Stimulated activated naive B cell treated with anti-CD40 and anti-IgM and Interleukin-4, amounts not matched to agents 10 μg/mL and 1 μg/mL and 100 μg/mL, for 72 hours (primary cell): Measurements from ENCODE around the gene LUC7L.
"Not testable (repeated sequence)": the region's sequence is repeated elsewhere in the genome, so short reads cannot be mapped to it uniquely, and the experiment has no call there.

Experiments used
- ATAC-seq, 2 donors: fragments of 150-1000 bp; cut with Tn5 transposase; replicated peaks; 2 replicates each; pipeline ENCODE4 v1.10.0; 2021; ENCODE audit warnings: moderate library complexity in 1 of 2
- DNase-seq: peaks from one replicate; pipeline ENCODE4 v3.0.0; 2021
- H3K27ac Mint-ChIP-seq: one replicate; pipeline ENCODE4 v1.8.0; 2022; ENCODE audit warnings: mild to moderate bottlenecking, mixed read lengths
- H3K27me3 Mint-ChIP-seq, 2 donors: one replicate each; pipeline ENCODE4 v1.8.0; 2022; ENCODE audit warnings: mixed read lengths in 2 of 2
- H3K36me3 Mint-ChIP-seq, 2 donors: one replicate each; pipeline ENCODE4 v1.8.0; 2022; ENCODE audit warnings: mixed read lengths in 2 of 2, mild to moderate bottlenecking in 1 of 2
- H3K4me1 Mint-ChIP-seq, 2 donors: one replicate each; pipeline ENCODE4 v1.8.0; 2022; ENCODE audit warnings: mixed read lengths in 2 of 2, mild to moderate bottlenecking in 1 of 2
- H3K4me3 Mint-ChIP-seq, 2 donors: one replicate each; pipeline ENCODE4 v1.8.0; 2022; ENCODE audit warnings: mild to moderate bottlenecking in 2 of 2, mixed read lengths in 2 of 2, moderate library complexity in 1 of 2
- H3K9me3 Mint-ChIP-seq, 2 donors: one replicate each; pipeline ENCODE4 v1.8.0; 2022; ENCODE audit warnings: mixed read lengths in 2 of 2, mild to moderate bottlenecking in 1 of 2

Gene LUC7L

DNA sequence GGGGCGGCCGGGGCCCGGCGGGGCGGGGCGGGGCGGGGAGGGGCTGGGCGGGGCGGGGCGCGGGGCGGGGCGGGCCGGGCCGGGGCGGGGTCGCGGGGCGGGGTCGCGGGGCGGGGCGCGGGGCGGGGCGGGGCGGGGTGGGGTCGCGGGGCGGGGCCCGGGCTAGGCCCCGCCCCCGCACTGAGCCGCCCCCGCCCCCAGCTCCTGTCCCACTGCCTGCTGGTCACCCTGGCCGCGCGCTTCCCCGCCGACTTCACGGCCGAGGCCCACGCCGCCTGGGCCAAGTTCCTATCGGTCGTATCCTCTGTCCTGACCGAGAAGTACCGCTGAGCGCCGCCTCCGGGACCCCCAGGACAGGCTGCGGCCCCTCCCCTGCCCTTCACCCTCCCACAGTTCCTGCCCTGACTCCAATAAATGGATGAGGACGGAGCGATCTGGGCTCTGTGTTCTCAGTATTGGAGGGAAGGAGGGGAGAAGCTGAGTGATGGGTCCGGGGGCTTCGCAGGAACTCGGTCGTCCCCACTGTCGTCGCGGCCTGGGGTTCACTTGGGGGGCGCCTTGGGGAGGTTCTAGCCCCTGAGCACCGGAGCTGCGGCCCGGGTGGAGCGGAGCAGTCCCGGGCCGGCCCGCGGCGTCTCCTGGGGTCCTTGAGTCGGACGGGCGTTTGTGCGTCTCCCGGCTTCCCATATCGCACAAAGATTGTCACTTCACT, 64.3 kb downstream of the LUC7L start:
- Mint-ChIP-seq H3K27me3 (peaks cover 44 to 65% of the 10 kb centered on the region in 2 donors), H3K27ac (no peak overlapping the region), H3K36me3 (no peaks in the 10 kb centered on the region), H3K9me3 (no peaks in the 10 kb centered on the region), H3K4me3 (peak overlapping the region; percentile 39 to 78), H3K4me1 (peaks cover 3 to 19% of the 10 kb centered on the region in 2 donors)
- DNase-seq (no peak), ATAC-seq (peak in 1 of 2 donors; percentile 31)

DNA sequence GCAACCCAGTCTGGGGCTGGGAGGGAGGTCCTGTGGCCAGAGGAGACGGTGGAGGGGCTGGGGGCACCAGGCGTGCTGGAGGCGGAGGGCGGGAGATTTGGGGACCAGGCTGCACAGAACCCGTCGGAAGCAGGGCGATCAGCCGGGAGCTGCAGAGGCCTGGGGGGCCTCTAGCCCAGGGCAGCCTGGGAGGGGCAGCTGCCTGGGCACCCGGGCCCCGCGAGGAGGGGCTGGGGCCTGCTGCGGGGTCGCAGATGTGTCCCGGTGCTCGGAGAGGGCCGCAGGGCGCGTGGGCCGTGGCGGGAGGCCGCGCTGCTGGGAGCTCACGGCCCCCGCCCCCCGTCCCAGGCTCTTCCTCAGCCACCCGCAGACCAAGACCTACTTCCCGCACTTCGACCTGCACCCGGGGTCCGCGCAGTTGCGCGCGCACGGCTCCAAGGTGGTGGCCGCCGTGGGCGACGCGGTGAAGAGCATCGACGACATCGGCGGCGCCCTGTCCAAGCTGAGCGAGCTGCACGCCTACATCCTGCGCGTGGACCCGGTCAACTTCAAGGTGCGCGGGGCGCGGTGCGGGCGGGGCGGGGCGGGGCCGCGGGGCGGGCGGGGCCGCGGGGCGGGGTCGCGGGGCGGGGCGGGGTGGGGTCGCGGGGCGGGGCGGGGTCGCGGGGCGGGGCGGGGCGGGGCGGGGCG, 65.0 kb downstream of the LUC7L start:
- not testable (repeated sequence) for H3K36me3 Mint-ChIP-seq, H3K9me3 Mint-ChIP-seq, DNase-seq, H3K27ac Mint-ChIP-seq, H3K4me3 Mint-ChIP-seq
- Mint-ChIP-seq H3K4me1 (peaks cover 3 to 19% of the 10 kb centered on the region in 2 donors), H3K27me3 (peaks cover 51 to 64% of the 10 kb centered on the region in 2 donors)
- peak; percentile 45 to 59 for ATAC-seq

DNA sequence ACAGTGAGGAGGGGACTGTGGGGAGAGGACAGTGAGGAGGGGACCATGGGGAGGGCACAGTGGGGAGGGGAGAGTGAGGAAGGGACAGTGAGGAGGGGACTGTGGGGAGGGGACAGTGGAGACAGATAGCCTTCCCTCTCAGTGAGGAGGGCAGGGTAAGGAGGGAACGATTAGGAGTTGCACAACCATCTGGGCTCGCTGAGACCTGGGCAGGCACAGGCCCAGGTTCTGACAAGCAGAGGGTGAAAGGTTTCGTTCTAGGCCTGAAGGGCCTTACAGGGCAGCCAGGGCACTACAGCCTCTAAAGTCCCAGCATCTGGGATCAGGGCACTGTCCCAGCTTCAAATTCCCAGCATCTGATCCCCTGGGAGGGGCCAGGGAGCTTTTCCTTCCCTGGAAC, 65.6 kb downstream of the LUC7L start:
- not testable (repeated sequence) for H3K4me3 Mint-ChIP-seq, ATAC-seq, DNase-seq, H3K9me3 Mint-ChIP-seq, H3K36me3 Mint-ChIP-seq, H3K27ac Mint-ChIP-seq
- H3K27me3 Mint-ChIP-seq, result peaks cover 52 to 63% of the 10 kb centered on the region in 2 donors
- peaks cover 3 to 19% of the 10 kb centered on the region in 2 donors for H3K4me1 Mint-ChIP-seq

DNA sequence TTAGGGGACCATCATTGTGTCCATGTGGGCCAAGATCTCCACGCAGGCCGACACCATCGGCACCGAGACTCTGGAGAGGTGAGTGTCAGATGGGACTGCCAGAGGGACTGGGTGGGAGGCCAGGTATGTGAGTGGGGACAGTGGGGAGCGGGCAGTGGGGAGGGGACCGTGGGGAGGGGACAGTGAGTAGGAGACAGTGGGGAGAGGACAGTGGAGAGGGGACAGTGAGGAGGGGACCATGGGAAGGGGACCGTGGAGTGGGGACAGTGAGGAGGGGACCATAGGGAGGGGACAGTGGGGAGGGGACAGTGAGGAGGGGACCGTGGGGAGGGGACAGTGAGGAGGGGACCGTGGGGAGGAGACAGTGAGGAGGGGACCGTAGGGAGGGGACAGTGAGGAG, 66.1 kb downstream of the LUC7L start:
- H3K4me3 Mint-ChIP-seq, H3K9me3 Mint-ChIP-seq, DNase-seq, ATAC-seq, H3K36me3 Mint-ChIP-seq, H3K27ac Mint-ChIP-seq: not testable (repeated sequence)
- Mint-ChIP-seq H3K27me3 (peaks cover 50 to 61% of the 10 kb centered on the region in 2 donors), H3K4me1 (peaks cover 3 to 19% of the 10 kb centered on the region in 2 donors)

DNA sequence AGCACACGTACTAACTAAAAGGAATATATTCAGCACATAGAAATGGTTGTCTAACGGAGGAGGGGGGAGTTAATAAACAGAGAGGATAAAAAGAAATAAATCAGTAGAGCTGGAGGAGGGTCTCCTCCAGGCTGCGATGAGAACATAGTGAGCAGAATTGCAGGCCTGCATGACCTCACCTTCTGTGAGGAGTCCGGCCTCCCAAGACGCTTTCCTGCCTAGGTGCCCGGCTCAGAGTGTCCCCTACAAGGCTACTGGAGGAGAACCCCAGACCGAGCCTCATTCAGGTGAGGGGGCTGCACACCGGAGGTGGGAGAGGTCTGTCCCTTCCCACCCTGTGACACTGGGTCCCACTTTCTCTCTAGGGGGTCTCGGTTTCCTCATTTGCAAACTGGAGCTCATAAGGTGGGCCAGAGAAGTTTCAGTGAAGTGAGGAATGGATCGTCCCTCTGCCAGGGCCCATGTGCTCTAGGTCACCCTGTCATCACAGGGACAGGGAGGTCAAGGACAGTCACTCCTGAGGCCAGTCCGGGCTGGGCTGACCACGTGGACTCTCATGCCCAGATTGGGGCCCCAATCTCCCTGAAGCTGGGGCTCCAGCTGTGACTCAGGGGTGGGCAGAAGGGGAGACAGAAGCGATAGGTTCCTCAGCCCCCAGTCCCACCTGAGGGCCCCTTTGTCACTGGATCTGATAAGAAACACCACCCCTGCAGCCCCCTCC, 66.8 kb downstream of the LUC7L start:
- peaks cover 0 to 2% of the 10 kb centered on the region in 2 donors for H3K36me3 Mint-ChIP-seq
- ATAC-seq (no peak), DNase-seq (no peak)
- no peaks in the 10 kb centered on the region for H3K9me3 Mint-ChIP-seq
- H3K27ac Mint-ChIP-seq, result no peak overlapping the region
- no peak overlapping the region for H3K4me3 Mint-ChIP-seq
- H3K27me3 Mint-ChIP-seq, result peaks cover 46 to 61% of the 10 kb centered on the region in 2 donors
- H3K4me1 Mint-ChIP-seq, result peaks cover 3 to 19% of the 10 kb centered on the region in 2 donors

DNA sequence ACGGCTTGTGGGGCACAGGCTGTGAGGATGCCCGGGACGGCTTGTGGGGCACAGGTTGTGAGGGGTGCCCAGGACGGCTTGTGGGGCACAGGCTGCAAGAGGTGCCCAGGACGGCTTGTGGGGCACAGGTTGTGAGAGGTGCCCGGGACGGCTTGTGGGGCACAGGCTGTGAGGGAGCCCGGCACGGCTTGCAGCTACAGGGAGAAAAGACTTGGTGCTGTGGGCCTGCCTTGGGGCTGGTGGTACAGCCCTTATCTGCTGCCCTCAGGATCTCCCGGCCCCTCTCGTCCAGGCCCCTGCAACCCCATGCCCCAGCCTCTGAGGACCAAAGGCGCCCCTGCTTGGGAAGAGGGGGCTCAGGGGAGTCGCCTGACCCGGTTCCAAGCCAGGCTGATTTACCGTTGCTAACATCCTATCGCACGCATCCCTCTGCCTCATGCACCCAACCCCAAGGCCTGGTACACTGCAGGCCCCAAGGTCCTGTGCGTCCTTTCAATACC, 68.5 kb downstream of the LUC7L start:
- Mint-ChIP-seq H3K27me3 (peaks cover 40 to 58% of the 10 kb centered on the region in 2 donors), H3K4me1 (peaks cover 1 to 9% of the 10 kb centered on the region in 2 donors), H3K4me3 (no peak overlapping the region), H3K36me3 (peaks cover 0 to 2% of the 10 kb centered on the region in 2 donors), H3K27ac (no peak overlapping the region), H3K9me3 (no peaks in the 10 kb centered on the region)
- ATAC-seq (no peak), DNase-seq (no peak)

DNA sequence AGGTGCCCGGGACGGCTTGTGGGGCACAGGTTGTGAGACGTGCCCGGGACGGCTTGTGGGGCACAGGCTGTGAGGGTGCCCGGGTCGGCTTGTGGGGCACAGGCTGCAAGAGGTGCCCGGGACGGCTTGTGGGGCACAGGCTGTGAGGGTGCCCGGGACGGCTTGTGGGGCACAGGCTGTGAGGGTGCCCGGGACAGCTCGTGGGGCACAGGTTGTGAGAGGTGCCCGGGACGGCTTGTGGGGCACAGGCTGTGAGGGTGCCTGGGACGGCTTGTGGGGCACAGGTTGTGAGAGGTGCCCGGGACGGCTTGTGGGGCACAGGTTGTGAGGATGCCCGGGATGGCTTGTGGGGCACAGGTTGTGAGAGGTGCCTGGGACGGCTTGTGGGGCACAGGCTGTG, 69.0 kb downstream of the LUC7L start:
- ATAC-seq, result not testable (repeated sequence)

DNA sequence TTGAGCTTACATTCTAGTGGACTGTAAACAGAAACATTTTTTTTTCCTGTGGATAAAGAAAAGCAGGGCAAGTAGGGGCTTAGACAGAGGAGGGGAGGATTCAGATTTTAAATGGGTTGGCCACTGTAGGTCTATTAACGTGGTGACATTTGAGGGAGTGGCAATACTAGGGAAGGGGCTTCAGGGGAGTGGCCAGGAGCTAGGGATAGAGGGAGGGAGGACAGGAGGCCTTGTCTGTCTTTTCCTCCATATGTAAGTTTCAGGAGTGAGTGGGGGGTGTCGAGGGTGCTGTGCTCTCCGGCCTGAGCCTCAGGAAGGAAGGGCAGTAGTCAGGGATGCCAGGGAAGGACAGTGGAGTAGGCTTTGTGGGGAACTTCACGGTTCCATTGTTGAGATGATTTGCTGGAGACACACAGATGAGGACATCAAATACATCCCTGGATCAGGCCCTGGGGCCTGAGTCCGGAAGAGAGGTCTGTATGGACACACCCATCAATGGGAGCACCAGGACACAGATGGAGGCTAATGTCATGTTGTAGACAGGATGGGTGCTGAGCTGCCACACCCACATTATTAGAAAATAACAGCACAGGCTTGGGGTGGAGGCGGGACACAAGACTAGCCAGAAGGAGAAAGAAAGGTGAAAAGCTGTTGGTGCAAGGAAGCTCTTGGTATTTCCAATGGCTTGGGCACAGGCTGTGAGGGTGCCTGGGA, 70.0 kb downstream of the LUC7L start:
- ATAC-seq (no peak), DNase-seq (no peak)
- H3K4me3 Mint-ChIP-seq, result no peak overlapping the region
- peaks cover 0 to 2% of the 10 kb centered on the region in 2 donors for H3K36me3 Mint-ChIP-seq
- peaks cover 8% of the 10 kb centered on the region in 2 donors for H3K4me1 Mint-ChIP-seq
- no peak overlapping the region for H3K27ac Mint-ChIP-seq
- H3K9me3 Mint-ChIP-seq, result no peaks in the 10 kb centered on the region
- peaks cover 46 to 59% of the 10 kb centered on the region in 2 donors for H3K27me3 Mint-ChIP-seq

More for the DNA sequence above, 69.0 kb downstream of the LUC7L start:
- H3K4me1 Mint-ChIP-seq, H3K27ac Mint-ChIP-seq, H3K36me3 Mint-ChIP-seq, H3K9me3 Mint-ChIP-seq, H3K4me3 Mint-ChIP-seq, DNase-seq: not testable (repeated sequence)
- H3K27me3 Mint-ChIP-seq, result peaks cover 40 to 53% of the 10 kb centered on the region in 2 donors

DNA sequence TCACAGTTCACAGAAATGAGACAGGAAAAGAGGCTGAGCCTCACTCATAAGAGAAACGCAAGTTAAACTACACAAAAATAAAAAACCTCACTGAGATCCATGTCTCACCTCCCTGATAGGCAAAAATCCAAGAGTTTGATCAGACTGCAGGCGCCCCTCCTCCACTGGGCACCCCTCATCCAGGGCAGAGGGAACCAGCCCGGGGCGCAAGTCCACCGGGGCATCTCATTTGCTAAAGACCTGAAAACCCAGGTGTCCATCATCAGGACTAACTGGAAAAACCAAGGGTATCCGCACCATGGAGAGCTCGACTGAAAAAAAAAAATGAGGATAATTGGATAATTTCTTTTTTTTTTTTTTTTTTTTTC, 74.2 kb downstream of the LUC7L start:
- Mint-ChIP-seq H3K27ac (no peak overlapping the region), H3K36me3 (peaks cover 0 to 2% of the 10 kb centered on the region in 2 donors), H3K4me1 (peaks cover 14 to 16% of the 10 kb centered on the region in 2 donors), H3K9me3 (no peaks in the 10 kb centered on the region), H3K4me3 (peak overlapping the region; percentile 77 to 85), H3K27me3 (peaks cover 37 to 64% of the 10 kb centered on the region in 2 donors)
- DNase-seq (no peak), ATAC-seq (no peak)

DNA sequence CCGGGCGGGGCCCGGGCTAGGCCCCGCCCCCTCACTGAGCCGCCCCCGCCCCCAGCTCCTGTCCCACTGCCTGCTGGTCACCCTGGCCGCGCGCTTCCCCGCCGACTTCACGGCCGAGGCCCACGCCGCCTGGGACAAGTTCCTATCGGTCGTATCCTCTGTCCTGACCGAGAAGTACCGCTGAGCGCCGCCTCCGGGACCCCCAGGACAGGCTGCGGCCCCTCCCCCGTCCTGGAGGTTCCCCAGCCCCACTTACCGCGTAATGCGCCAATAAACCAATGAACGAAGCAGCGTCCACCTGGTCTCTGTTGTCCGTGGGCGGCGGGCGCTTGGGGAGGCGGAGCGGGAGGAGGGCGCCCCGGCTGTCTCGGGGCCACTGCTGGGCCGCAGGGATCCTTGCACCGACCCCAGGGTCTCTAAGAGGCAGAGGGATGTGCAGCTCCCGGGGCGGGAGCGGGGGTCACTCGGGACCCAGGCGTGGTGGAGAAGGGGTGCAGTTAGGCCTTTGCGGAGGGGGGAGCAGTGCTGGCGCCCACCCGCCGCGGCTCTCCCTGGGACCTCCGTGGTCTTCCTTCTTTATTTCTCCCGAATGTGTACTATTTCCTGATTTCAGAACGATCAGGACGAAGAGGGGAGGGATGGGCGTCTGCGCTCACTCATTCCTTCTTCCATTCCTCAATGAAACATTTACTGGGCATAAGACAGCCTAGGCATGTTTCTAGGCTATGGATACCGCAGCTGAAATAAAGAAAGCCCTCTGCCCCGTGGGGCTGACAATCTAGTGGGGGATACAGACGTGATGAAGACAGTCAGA, 74.8 kb downstream of the LUC7L start:
- H3K36me3 Mint-ChIP-seq, result peaks cover 0 to 2% of the 10 kb centered on the region in 2 donors
- peak; percentile 26 for DNase-seq
- no peaks in the 10 kb centered on the region for H3K9me3 Mint-ChIP-seq
- peaks cover 14 to 16% of the 10 kb centered on the region in 2 donors for H3K4me1 Mint-ChIP-seq
- H3K4me3 Mint-ChIP-seq, result peak overlapping the region; percentile 77 to 85
- peak overlapping the region; percentile 62 for H3K27ac Mint-ChIP-seq
- H3K27me3 Mint-ChIP-seq, result peaks cover 31 to 66% of the 10 kb centered on the region in 2 donors
- ATAC-seq, result peak; percentile 62 to 71

DNA sequence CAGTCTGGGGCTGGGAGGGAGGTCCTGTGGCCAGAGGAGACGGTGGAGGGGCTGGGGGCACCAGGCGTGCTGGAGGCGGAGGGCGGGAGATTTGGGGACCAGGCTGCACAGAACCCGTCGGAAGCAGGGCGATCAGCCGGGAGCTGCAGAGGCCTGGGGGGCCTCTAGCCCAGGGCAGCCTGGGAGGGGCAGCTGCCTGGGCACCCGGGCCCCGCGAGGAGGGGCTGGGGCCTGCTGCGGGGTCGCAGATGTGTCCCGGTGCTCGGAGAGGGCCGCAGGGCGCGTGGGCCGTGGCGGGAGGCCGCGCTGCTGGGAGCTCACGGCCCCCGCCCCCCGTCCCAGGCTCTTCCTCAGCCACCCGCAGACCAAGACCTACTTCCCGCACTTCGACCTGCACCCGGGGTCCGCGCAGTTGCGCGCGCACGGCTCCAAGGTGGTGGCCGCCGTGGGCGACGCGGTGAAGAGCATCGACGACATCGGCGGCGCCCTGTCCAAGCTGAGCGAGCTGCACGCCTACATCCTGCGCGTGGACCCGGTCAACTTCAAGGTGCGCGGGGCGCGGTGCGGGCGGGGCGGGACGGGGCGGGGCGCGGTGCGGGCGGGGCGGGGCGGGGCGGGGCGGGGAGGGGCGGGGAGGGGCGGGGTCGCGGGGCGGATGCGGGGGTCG, 75.6 kb downstream of the LUC7L start:
- H3K36me3 Mint-ChIP-seq, DNase-seq, H3K9me3 Mint-ChIP-seq, H3K4me3 Mint-ChIP-seq, H3K27ac Mint-ChIP-seq: not testable (repeated sequence)
- peaks cover 14 to 16% of the 10 kb centered on the region in 2 donors for H3K4me1 Mint-ChIP-seq
- H3K27me3 Mint-ChIP-seq, result peaks cover 29 to 67% of the 10 kb centered on the region in 2 donors
- peak; percentile 50 to 51 for ATAC-seq

DNA sequence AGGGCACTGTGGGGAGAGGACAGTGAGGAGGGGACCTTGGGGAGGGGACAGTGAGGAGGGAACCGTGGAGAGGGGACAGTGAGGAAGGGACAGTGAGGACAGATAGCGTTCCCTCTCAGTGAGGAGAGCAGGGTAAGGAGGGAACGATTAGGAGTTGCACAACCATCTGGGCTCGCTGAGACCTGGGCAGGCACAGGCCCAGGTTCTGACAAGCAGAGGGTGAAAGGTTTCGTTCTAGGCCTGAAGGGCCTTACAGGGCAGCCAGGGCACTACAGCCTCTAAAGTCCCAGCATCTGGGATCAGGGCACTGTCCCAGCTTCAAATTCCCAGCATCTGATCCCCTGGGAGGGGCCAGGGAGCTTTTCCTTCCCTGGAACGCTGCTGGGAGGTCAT, 76.1 kb downstream of the LUC7L start:
- not testable (repeated sequence) for H3K27ac Mint-ChIP-seq
- peak overlapping the region; percentile 65 for H3K4me3 Mint-ChIP-seq
- peaks cover 14 to 16% of the 10 kb centered on the region in 2 donors for H3K4me1 Mint-ChIP-seq

More for the DNA sequence above, 76.1 kb downstream of the LUC7L start:
- not testable (repeated sequence) for H3K9me3 Mint-ChIP-seq, ATAC-seq, H3K36me3 Mint-ChIP-seq, DNase-seq
- H3K27me3 Mint-ChIP-seq, result peaks cover 31 to 68% of the 10 kb centered on the region in 2 donors
